Brain microvascular endothelial cell (primary cell): ENCODE measurements around the gene IL25.
"Not testable (repeated sequence)": the region's sequence is repeated elsewhere in the genome, so short reads cannot be mapped to it uniquely, and the experiment has no call there.

Experiments used
- DNase-seq: peaks from one replicate; pipeline ENCODE4 v3.0.0-alpha.2; 2020
- H3K27ac ChIP-seq: fragments of 250-450 bp; sonication (Bioruptor Pico); 2 replicates; pipeline ENCODE4 v1.5.1; 2020; ENCODE audit warnings: mild to moderate bottlenecking, moderate library complexity
- H3K27me3 ChIP-seq: fragments of 250-450 bp; sonication (Bioruptor Pico); replicated peaks from 2 replicates; pipeline ENCODE4 v1.5.1; 2020; ENCODE audit warnings: mild to moderate bottlenecking
- H3K36me3 ChIP-seq: fragments of 250-450 bp; sonication (Bioruptor Pico); replicated peaks from 2 replicates; pipeline ENCODE4 v1.5.1; 2020; ENCODE audit warnings: mild to moderate bottlenecking
- H3K4me3 ChIP-seq: 2 replicates; pipeline ENCODE4 v1.5.1; 2011; ENCODE audit warnings: low read depth, mild to moderate bottlenecking, control low read depth, low read length, moderate library complexity
- in situ Hi-C: cut with HindIII; loops from 2 replicates; pipeline ENCODE4 v1.10.0; 2017; ENCODE audit warnings: low sequenced_read_pairs, low pct_ligation_motif_present
- TF ChIP-seq, protein P1 (sequence below): IDR thresholded peaks from 2 replicates; pipeline ENCODE4 v1.5.1; 2011; ENCODE audit warnings: low read depth, mild to moderate bottlenecking, moderate library complexity, low read length, control low read depth, inconsistent platforms; ENCODE audit errors: missing control alignments

Gene IL25

DNA sequence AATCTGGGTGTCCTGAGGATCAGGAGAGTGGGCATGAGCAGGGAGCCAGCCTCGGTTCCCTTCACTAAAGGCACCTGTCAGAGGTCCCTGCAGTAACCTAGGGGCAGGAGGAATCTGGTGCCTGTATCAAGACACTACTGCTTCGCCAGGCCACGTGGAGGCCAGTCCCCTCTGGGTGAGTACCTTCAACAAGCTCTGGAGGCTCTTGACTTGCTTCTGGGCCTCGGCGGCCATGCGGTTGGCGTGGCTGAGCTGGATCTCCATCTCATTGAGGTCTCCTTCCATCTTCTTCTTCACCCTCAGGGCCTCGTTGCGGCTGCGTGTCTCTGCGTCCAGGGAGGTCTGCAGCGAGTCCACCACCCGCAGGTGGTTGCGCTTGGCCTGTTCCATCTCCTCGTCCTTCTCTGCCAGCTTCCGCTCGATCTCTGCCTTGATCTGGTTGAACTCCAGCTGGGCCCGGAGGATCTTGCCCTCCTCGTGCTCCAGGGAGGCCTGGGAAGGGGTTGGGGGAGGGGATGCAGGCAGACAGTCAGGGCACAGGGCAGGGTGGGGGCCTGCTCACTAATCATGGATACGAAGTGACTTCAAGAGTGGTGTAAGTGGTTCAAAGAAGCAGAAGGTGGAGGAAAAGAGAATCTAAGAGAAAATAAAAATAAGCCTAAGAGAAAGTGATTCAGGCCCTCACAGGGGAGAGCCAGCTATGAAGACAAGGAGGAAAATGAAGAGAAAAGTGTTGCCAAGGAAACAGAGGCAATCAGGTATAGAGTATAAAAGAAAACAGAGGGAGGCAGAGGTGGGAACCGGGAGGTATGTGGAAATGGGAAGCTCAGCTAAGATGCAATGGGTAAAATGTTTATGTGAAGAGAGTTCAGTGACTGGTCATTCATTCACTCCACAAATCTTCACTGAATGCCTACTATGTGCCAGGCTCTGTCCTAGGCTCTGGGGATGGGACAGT is 43.5 kb downstream of the IL25 start:
- Histone ChIP-seq H3K27ac (no peak overlapping the region), H3K4me3 (no peak overlapping the region), H3K27me3 (no peaks in the 10 kb centered on the region), H3K36me3 (no peaks in the 10 kb centered on the region)
- TF ChIP-seq, protein P1, sequence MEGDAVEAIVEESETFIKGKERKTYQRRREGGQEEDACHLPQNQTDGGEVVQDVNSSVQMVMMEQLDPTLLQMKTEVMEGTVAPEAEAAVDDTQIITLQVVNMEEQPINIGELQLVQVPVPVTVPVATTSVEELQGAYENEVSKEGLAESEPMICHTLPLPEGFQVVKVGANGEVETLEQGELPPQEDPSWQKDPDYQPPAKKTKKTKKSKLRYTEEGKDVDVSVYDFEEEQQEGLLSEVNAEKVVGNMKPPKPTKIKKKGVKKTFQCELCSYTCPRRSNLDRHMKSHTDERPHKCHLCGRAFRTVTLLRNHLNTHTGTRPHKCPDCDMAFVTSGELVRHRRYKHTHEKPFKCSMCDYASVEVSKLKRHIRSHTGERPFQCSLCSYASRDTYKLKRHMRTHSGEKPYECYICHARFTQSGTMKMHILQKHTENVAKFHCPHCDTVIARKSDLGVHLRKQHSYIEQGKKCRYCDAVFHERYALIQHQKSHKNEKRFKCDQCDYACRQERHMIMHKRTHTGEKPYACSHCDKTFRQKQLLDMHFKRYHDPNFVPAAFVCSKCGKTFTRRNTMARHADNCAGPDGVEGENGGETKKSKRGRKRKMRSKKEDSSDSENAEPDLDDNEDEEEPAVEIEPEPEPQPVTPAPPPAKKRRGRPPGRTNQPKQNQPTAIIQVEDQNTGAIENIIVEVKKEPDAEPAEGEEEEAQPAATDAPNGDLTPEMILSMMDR = no peak
- in situ Hi-C loops = no loop called here
- no peak for DNase-seq

DNA sequence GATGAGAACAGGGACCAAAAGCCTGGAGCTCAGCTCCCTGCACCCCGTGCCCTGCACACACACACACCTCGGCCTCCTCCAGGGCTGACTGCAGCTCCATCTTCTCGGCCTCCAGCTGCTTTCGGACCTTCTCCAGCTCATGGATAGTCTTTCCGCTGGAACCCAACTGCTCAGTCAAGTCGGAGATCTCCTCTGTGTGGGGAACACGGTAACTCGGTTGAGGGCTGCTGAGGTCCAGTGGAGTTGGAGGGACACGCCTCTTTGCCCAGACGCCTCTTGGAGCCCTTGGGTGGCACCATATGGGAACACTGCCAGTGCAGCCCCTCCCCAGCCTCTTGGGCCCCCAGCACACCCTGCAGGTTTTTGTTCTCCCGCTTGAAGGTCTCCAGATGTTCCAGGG is 44.2 kb downstream of the IL25 start:
- no peak for DNase-seq
- in situ Hi-C loops = no loop called here
- TF ChIP-seq, protein P1 = no peak
- Histone ChIP-seq H3K27me3 (no peaks in the 10 kb centered on the region), H3K4me3 (no peak overlapping the region), H3K27ac (no peak overlapping the region), H3K36me3 (no peaks in the 10 kb centered on the region)

DNA sequence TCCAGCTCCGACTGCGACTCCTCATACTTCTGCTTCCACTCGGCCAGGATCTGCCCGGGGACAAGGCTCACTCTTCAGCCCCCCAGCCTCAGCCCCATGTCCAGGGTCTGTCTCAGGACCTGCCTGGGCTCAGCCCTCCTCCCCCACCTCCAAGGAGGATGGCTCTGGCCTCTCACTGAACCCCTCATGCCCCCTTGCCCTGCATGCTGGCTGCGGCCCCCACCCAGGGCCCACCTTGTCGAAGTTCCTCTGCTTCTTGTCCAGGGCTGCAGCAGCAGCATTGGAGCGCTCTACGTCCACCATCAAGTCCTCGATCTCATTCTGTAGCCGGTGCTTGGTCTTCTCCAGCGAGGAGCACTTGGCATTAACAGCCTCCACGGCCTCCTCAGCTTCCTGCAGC is 44.7 kb downstream of the IL25 start:
- H3K27me3 ChIP-seq, DNase-seq, in situ Hi-C loops, H3K4me3 ChIP-seq, H3K27ac ChIP-seq, H3K36me3 ChIP-seq: not testable (repeated sequence)

DNA sequence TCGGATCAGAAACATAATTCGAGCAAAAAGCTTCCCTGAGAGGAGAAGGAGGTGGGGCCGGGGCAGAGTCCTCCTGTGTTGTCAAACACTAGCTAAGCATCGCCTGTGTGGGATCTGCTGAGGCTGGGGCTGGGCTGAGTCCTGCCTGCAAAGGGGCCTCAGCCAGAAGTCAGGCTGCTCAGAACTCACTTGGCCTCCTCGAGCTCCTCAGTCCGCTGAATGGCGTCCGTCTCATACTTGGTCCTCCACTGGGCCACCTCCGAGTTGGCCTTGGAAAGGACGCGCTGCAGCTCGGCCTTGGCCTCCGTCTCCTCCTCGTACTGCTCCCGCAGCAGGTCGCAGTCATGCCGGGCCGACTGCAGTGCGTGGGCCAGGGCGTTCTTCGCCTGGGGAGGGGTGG is 45.4 kb downstream of the IL25 start:
- DNase-seq = no peak
- Histone ChIP-seq H3K36me3 (no peaks in the 10 kb centered on the region), H3K4me3 (no peak overlapping the region), H3K27me3 (no peaks in the 10 kb centered on the region), H3K27ac (no peak overlapping the region)
- TF ChIP-seq, protein P1 = no peak
- in situ Hi-C loops = no loop called here

DNA sequence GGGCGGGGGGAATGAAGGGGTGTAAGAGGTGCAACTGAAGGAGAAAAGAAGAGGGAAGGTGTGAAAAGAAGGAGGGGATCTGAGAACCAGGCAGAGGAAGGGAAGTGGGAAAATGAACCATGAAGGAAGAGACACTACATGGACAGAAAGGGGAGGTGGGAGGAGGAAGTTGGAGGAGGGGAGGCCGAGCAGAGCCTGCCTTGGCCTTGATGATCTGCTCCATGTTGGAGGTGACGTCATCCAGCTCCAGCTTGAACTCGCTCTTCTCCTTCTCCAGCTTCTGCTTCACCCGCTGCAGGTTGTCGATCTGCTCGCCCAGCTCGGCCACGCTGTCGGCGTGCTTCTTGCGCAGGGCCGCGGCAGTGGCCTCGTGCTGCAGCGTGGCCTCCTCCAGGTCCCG is 47.0 kb downstream of the IL25 start:
- H3K27me3 ChIP-seq, H3K27ac ChIP-seq, DNase-seq, H3K4me3 ChIP-seq, in situ Hi-C loops, H3K36me3 ChIP-seq: not testable (repeated sequence)

DNA sequence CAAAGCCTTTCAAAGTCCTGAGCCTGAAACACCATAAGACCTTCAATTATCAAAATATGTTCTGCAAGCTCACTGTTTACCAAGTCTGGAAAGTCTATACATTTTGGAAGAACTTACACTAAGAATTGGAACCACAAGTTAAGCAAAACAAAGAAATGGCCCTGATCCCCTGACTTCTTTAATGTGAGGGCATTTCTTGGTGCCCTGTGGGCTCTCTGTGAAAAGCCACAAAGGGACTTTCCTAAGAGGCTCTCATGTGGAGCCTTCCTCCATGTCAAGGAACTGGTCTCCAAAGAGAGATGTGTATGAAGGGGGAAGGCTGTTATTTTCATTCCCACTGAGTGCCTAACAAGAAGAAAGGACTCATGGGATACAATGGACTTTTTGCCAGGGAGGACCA is 49.0 kb downstream of the IL25 start:
- TF ChIP-seq, protein P1 = no peak
- Histone ChIP-seq H3K4me3 (no peak overlapping the region), H3K36me3 (no peaks in the 10 kb centered on the region), H3K27me3 (no peaks in the 10 kb centered on the region), H3K27ac (no peak overlapping the region)
- DNase-seq = no peak
- in situ Hi-C loops = no loop called here

DNA sequence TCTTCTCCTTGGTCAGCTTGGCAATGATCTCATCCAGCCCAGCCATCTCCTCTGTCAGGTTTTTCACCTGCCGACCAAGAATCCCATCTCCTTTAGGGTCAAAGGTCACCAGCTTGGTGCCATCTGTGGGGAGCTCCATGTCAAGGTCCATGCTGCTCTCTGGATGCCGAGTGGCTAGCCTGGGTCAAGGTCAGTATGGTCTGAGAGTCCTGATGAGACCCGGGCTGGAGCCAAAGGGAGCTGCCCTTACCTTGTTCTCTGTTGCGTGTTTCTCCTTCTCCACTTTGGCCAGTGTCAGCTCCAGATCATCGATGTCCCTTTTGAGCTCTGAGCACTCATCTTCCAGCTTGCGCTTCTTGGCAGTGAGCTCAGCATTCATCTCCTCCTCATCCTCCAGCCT is 51.0 kb downstream of the IL25 start:
- Histone ChIP-seq H3K4me3 (no peak overlapping the region), H3K27ac (no peak overlapping the region), H3K27me3 (no peaks in the 10 kb centered on the region), H3K36me3 (no peaks in the 10 kb centered on the region)
- in situ Hi-C loops = no loop called here
- no peak for DNase-seq
- TF ChIP-seq, protein P1 = no peak
